Epithelial cell of prostate (primary cell): ENCODE data around the gene LHFPL3.

Experiments used
- DNase-seq: peaks from one replicate; pipeline ENCODE4 v3.0.0-alpha.2; 2011; ENCODE audit warnings: low read depth, low spot score
- H3K27ac ChIP-seq: fragments of 450-650 bp; 2 replicates; pipeline ENCODE4 v1.5.1; 2017; ENCODE audit warnings: mild to moderate bottlenecking

The LHFPL3 gene

GRCh38 chr7:104862719-104863118 lies 534.3 kb downstream of the LHFPL3 start:
- no peak overlapping the region for H3K27ac ChIP-seq
- no peak for DNase-seq

- H3K27ac ChIP-seq: no peak overlapping the region
- no peak for DNase-seq
Measured at GRCh38 chr7:104873401-104873800, 545.0 kb downstream of the LHFPL3 start.

DNA sequence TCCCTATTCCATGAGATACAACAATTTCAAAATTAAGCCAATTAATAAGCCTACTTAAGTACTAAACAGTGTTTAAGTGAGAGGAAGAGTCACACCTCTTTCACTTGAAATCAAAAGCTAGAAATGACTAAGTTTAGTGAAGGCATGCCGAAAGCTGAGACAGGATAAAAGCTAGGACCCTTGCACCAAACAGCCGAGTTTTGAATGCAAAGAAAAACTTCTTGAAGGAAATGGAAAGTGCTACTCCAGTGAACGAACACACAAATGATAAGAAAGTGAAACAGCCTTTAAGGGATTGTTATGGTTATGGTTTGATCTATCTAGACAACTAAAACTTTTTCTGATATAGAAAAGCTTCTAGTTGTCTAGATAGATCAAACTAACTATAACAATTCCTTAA lies 550.2 kb downstream of the LHFPL3 start:
- H3K27ac ChIP-seq: no peak overlapping the region
- no peak for DNase-seq

DNA sequence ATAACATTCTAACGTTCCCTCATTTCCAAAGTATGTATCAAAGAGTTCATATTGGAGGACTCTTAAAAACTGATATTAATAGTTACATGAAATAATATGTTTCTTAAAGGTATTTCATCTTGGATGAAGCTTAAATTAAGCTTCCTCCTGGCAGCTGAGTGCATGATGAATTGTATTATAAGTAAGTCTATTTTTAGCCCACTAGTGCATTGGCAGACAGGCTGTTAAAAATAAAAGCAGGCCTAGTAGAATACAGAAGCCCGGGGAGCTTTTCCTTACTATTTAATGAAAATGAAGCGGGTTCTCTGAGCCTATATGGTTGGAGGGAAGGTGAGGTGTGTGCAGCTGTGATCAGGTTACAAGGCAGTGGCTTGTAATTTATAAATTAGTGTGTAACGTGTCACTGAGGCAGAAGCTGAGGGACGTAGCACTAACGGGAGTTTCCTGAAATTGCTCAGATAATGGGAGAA lies 554.9 kb downstream of the LHFPL3 start:
- H3K27ac ChIP-seq: no peak overlapping the region
- no peak for DNase-seq

- peak; percentile 88 for DNase-seq
- peak overlapping the region; percentile 23 for H3K27ac ChIP-seq
Measured at GRCh38 chr7:104883718-104884452, 555.5 kb downstream of the LHFPL3 start.

DNA sequence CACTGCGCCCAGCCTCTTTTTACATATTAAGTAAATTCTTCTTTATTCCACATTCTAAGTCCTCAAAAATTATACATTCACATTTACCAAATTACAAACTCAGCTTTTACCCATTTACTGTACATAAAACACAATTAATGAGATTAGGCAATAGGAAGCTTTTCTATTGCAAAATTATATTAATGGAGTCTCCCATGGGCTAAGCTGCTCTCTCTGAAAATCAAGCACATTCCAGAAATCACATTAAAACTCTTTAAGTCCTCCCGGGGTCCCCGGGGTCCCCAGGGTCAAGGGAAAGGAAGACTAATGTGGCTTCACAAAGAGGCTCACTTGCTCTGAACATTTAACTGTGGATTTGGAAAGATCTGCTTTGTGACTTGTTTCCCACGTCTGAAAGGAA lies 558.2 kb downstream of the LHFPL3 start:
- H3K27ac ChIP-seq: no peak overlapping the region
- DNase-seq: no peak

DNA sequence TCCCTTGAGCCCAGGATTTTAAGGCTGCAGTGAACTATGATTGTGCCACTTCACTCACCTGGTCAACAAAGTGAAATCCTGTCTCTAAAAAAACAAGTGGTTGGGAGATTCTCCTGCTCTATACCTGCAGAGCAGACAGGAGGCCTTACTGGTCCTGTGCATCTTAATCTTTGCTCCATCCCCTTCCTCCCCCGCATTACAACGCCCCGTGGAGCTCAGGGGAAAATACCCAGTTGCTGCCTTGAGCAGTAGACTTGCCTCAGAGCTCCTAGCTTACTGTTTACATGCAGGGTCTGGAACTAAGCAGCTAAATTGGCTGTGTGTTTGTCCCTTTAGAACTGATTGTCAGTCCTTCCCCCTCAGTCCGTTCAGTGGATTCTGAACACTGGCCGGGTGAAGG lies 561.8 kb downstream of the LHFPL3 start:
- no peak for DNase-seq
- H3K27ac ChIP-seq: no peak overlapping the region

GRCh38 chr7:104891949-104892348 lies 563.5 kb downstream of the LHFPL3 start:
- DNase-seq: no peak
- H3K27ac ChIP-seq: no peak overlapping the region

- no peak for DNase-seq
- no peak overlapping the region for H3K27ac ChIP-seq
Measured at GRCh38 chr7:104894314-104894713, 565.9 kb downstream of the LHFPL3 start.

DNA sequence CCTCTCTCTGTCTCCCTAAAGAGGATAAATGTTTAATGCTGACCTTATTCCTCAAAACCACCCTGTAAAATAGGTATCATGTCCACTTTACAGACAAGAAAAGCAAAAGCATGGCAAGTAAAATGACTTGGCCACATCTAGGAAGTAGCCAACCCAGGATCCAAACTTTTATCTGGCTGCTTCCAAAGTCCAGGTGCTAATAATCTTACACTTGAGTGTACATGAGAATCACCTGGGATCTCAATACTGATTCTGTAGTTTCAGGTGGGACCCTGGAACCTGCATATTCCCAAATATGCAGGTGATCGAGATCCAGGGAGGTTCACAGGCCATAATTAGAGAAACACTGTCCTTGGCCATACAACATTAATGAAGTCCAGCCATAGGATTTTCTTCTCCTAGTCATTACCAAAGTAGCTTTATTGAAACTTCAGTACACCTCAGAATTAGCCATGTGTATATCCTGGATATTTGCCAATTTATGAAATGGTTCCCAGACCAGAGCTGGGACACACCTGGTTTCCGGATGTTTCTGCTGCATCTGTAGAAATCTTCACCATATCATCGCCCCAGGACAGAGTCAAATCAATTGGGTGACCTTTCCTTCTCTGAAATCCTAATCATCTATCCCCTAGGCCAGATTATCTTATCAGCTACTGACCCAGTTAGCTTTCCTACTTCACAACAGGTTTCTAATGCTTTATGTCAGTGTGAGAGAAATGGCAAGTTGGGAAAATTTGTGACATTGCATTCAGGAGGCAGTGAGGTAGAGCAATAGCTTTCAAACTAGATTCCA lies 566.5 kb downstream of the LHFPL3 start:
- DNase-seq: no peak
- H3K27ac ChIP-seq: no peak overlapping the region

DNA sequence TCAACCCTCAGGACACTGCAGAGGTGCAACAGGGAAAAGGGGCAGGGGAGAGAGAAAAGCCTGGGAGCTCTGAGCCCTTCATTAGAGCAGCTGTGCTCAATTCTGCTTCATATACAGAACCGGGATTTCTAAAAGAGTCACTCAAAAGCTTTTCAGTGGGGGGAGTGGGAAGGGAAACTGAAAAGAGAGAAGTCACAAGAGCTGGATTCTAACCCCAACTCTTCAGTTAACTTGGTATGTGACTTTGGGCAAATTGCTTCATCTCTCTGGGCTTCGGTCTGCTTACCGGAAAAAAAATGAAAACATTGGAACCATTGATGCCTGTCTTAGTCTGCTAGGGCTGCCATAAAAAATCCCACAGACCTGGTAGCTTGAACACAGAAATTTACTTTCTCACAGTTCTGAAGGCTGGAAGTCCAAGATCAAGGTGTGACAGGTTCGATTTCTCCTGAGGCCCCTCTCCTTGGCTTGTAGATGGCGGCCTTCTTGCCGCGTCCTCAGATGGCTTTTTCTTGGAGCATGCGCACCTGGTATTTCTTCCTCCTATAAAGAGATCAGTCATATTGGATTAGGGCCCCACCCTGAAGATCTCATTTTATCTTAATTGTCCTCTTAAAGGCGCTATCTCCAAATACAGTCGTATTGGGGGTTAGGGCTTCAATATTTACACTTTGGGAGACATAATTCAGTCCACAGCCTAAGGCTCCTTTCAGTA lies 567.3 kb downstream of the LHFPL3 start:
- no peak for DNase-seq
- H3K27ac ChIP-seq: no peak overlapping the region

- DNase-seq: no peak
- no peak overlapping the region for H3K27ac ChIP-seq
Measured at GRCh38 chr7:104898434-104898833, 570.0 kb downstream of the LHFPL3 start.

GRCh38 chr7:104900525-104901239 lies 572.3 kb downstream of the LHFPL3 start:
- DNase-seq: no peak
- H3K27ac ChIP-seq: no peak overlapping the region

DNA sequence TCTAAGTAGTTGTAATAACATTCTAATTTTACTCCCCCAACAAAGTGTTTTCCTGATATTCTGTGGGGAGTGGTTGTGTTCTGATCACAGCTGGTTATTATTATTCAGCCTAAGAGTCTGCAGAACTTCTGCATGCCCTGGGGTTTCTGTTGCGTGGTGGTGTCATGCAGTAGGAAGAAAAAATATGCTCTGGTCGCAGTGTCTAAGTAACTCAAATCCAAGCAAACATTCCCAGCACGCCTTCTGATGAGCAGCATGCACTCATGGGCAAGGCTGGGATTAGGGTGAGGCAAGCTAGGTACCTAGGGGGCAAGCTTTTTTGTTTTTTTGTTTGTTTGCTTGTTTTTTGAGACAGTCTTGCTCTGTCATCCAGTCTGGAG lies 572.8 kb downstream of the LHFPL3 start:
- no peak for DNase-seq
- H3K27ac ChIP-seq: no peak overlapping the region

DNA sequence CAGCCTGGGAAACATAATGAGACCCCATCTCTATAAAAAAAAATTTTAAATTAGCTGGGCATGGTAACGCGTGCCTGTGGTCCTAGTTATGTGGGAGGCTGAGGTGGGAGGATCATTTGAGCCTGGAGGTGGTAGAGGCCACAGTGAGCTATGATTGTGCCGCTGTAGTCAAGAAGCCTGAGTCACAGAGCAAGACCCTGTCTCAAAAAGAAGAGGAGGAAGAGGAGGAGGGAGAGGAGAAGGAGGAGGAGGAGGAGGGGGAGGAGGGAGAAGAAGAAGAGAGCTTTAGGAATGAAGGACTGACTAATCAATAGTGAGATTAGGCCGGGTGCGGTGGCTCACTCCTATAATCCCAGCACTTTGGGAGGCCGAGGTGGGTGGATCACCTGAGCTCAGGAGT lies 573.8 kb downstream of the LHFPL3 start:
- no peak overlapping the region for H3K27ac ChIP-seq
- DNase-seq: no peak

DNA sequence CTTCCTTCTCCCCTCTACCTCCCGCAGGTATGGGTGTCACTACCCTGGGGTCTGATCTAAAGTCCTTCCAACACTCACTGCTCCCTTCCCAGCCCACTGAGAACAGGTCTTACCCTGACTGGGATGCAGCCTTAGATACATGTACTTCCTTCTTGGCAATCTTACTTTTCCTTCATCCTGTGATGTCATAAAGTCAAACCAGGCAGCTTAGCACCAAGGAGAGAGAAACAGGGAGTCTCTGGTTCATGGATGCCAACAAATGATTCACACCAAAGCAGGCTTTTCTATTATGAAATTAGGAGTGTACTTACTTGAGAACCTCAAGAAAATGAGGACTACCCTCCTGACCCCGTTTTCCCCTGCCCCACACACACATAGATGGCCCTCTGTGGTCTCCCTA lies 574.6 kb downstream of the LHFPL3 start:
- DNase-seq: no peak
- H3K27ac ChIP-seq: no peak overlapping the region

GRCh38 chr7:104903846-104904245 lies 575.4 kb downstream of the LHFPL3 start:
- H3K27ac ChIP-seq: no peak overlapping the region
- no peak for DNase-seq

- DNase-seq: no peak
- H3K27ac ChIP-seq: no peak overlapping the region
Measured at GRCh38 chr7:104906032-104906431, 577.6 kb downstream of the LHFPL3 start.

DNA sequence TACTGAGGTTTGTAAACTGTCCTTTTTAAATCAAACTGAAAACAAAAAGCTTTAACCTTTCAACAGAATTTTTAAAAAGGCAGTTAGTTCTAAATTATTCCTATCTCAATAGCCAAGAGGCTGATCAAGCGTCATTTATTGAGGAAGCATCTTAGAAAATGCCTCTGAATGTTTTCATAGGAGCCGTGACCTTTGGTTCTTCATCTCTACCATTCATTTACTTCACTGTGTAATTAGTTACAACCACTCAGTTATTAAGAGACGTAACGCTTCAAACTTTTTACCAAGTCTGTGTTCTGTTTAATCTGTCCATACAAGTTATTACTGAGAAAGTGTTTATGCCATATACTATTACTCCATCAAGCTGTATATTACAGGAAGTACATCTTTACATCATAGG lies 578.2 kb downstream of the LHFPL3 start:
- DNase-seq: no peak
- H3K27ac ChIP-seq: no peak overlapping the region

DNA sequence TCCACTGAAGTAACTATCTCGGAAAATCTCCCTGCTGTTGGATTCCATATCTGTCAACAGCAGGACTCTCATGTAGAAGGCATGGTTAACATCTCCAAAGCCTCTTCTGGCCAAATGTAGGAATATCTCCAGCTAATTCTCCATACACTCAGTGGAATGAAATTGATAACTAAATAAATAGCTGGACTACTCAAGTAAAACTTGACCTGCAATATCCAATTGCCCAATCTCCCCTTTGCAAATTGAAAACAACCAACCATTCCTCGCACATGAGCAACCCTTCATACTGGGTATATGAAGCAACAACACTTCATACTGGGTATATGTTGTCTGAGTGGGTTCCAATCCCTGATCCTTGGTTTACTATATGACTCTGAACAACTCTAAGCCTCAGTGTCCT lies 580.2 kb downstream of the LHFPL3 start:
- no peak for DNase-seq

More for the DNA sequence above, 580.2 kb downstream of the LHFPL3 start:
- H3K27ac ChIP-seq: no peak overlapping the region
